ENCODE measurements around the gene TRAPPC10. TPM values are rescaled to one million over a fixed set of nuclear protein-coding genes. Genes with fewer than 3 reads are reported as not detected.

Gene TRAPPC10
- total and polyA plus RNA-seq, 2 of the 8 experiments (the other 6 are each of a cell fraction or from before 2014, with no cell fraction given), result 18.5 to 29.8 TPM

GRCh38 chr21:44074315-44074958, 62.3 kb downstream of the TRAPPC10 start (continued):
- TF ChIP-seq RNF2 (IDR thresholded peaks at IDR 0.05; ENCODE audit: borderline replicate concordance, low read depth, low read length, missing control alignments, poor library complexity, severe bottlenecking), result no peak
- TF ChIP-seq KDM1A (IDR thresholded peaks at IDR 0.05; ENCODE audit: borderline replicate concordance, low read length), result no peak
- no peak for TF ChIP-seq PHF8 (conservative IDR thresholded peaks at IDR 0.05; ENCODE audit: low read depth, low read length)
- no peak for TF ChIP-seq TAF7 (optimal IDR thresholded peaks at IDR 0.05; ENCODE audit: borderline replicate concordance, low read depth, low read length)
- no peak for TF ChIP-seq USF2 (IDR thresholded peaks at IDR 0.05; ENCODE audit: low read length)
